ENCODE data around the gene KCNT2.

The KCNT2 gene

GRCh38 chr1:196393742-196394141, 214.5 kb downstream of the KCNT2 start:
- no peak for DNase-seq (ENCODE audit: low read depth)

GRCh38 chr1:196393282-196393681, 215.0 kb downstream of the KCNT2 start:
- no peak for DNase-seq (ENCODE audit: low read depth)

GRCh38 chr1:196387766-196388165, 220.5 kb downstream of the KCNT2 start:
- DNase-seq (ENCODE audit: low read depth) = no peak

- no peak for DNase-seq (ENCODE audit: low read depth)
Measured at GRCh38 chr1:196385109-196385508, 223.1 kb downstream of the KCNT2 start.

- no peak for DNase-seq (ENCODE audit: low read depth)
Measured at GRCh38 chr1:196382383-196382782, 225.9 kb downstream of the KCNT2 start.

GRCh38 chr1:196381544-196381943, 226.7 kb downstream of the KCNT2 start:
- DNase-seq (ENCODE audit: low read depth) = no peak

GRCh38 chr1:196380316-196380715, 227.9 kb downstream of the KCNT2 start:
- no peak for DNase-seq (ENCODE audit: low read depth)

GRCh38 chr1:196377811-196378210, 230.4 kb downstream of the KCNT2 start:
- no peak for DNase-seq (ENCODE audit: low read depth)

- DNase-seq (ENCODE audit: low read depth) = no peak
Measured at GRCh38 chr1:196376630-196377328, 231.5 kb downstream of the KCNT2 start.

GRCh38 chr1:196373798-196374197, 234.4 kb downstream of the KCNT2 start:
- no peak for DNase-seq (ENCODE audit: low read depth)

GRCh38 chr1:196372896-196373536, 235.2 kb downstream of the KCNT2 start:
- no peak for DNase-seq (ENCODE audit: low read depth)

GRCh38 chr1:196367838-196368237, 240.4 kb downstream of the KCNT2 start:
- DNase-seq (ENCODE audit: low read depth) = no peak

- DNase-seq (ENCODE audit: low read depth) = no peak
Measured at GRCh38 chr1:196366817-196367495, 241.3 kb downstream of the KCNT2 start.

- no peak for DNase-seq (ENCODE audit: low read depth)
Measured at GRCh38 chr1:196361112-196361714, 247.0 kb downstream of the KCNT2 start.

- DNase-seq (ENCODE audit: low read depth) = no peak
Measured at GRCh38 chr1:196357913-196358312, 250.3 kb downstream of the KCNT2 start.

- DNase-seq (ENCODE audit: low read depth) = no peak
Measured at GRCh38 chr1:196355206-196355786, 252.9 kb downstream of the KCNT2 start.

GRCh38 chr1:196344453-196344852, 263.8 kb downstream of the KCNT2 start:
- DNase-seq (ENCODE audit: low read depth) = no peak

GRCh38 chr1:196324345-196324744, 283.9 kb downstream of the KCNT2 start:
- no peak for DNase-seq (ENCODE audit: low read depth)

GRCh38 chr1:196323869-196324268, 284.4 kb downstream of the KCNT2 start:
- no peak for DNase-seq (ENCODE audit: low read depth)

- DNase-seq (ENCODE audit: low read depth) = no peak
Measured at GRCh38 chr1:196319301-196319700, 288.9 kb downstream of the KCNT2 start.

- DNase-seq (ENCODE audit: low read depth) = no peak
Measured at GRCh38 chr1:196317535-196318522, 290.4 kb downstream of the KCNT2 start.

Data from non-pigmented ciliary epithelial cell (primary cell).